Activated B cell treated with CpG ODN at 0.5 μM for 24 hours (primary cell): ENCODE results near the gene FAM20B. TPM values are rescaled to one million over a fixed set of nuclear protein-coding genes. Genes with fewer than 3 reads are reported as not detected.

Experiments
- ATAC-seq: fragments of 200-7000 bp; cut with Tn5 transposase; one replicate; pipeline ENCODE4 v1.10.0; 2021; ENCODE audit warnings: low read depth, mild to moderate bottlenecking, moderate library complexity
- CTCF ChIA-PET: fragments of 350-600 bp; sonication (Branson Sonifier 250); formaldehyde crosslinking; loops from one replicate; lab custom pipeline; 2021; ENCODE audit warnings: antibody characterized with exemption; lab: Charles Lee
- POLR2A ChIA-PET: fragments of 350-600 bp; sonication (Branson Sonifier 250); formaldehyde crosslinking; loops from one replicate; lab custom pipeline; 2021; ENCODE audit warnings: antibody characterized with exemption; lab: Charles Lee
- DNase-seq: peaks from one replicate; pipeline ENCODE4 v3.0.0; 2022
- H3K27ac Mint-ChIP-seq: one replicate; pipeline ENCODE4 v1.8.0; 2020; ENCODE audit warnings: mixed read lengths
- H3K27me3 Mint-ChIP-seq: one replicate; pipeline ENCODE4 v1.8.0; 2021; ENCODE audit warnings: mixed read lengths
- H3K36me3 Mint-ChIP-seq: one replicate; pipeline ENCODE4 v1.8.0; 2021; ENCODE audit warnings: low read depth, mixed read lengths
- H3K4me1 Mint-ChIP-seq: one replicate; pipeline ENCODE4 v1.8.0; 2021; ENCODE audit warnings: mixed read lengths
- H3K4me3 Mint-ChIP-seq: one replicate; pipeline ENCODE4 v1.8.0; 2020; ENCODE audit warnings: mild to moderate bottlenecking, mixed read lengths
- H3K9me3 Mint-ChIP-seq: one replicate; pipeline ENCODE4 v1.8.0; 2020; ENCODE audit warnings: mixed read lengths
- intact Hi-C: fragments of 100-400 bp; cut with micrococcal nuclease; formaldehyde crosslinking; loops from one replicate; pipeline ENCODE4 v1.15.1; 2024
- total RNA-seq: library from RNA; stranded (reverse); gene quantifications from 2 replicates; pipeline ENCODE4 v1.2.3, GENCODE V29; 2022
- TF ChIP-seq, protein P1 (sequence below): fragments of 200-600 bp; IDR thresholded peaks from one replicate; pipeline ENCODE4 v1.8.0; 2022; ENCODE audit warnings: antibody characterized with exemption, mild to moderate bottlenecking

FAM20B gene
- total RNA-seq, 1 donor from 2014 or later, result 27.5 TPM

GRCh38 chr1:179031284-179031683 is 5.6 kb downstream of the FAM20B start:
- Mint-ChIP-seq H3K4me1 (peaks cover 89% of the 10 kb centered on the region), H3K9me3 (peaks cover 2% of the 10 kb centered on the region), H3K27me3 (no peaks in the 10 kb centered on the region), H3K4me3 (peak overlapping the region; percentile 53), H3K27ac (peak overlapping the region; percentile 3), H3K36me3 (peaks cover 3% of the 10 kb centered on the region)
- TF ChIP-seq, protein P1, sequence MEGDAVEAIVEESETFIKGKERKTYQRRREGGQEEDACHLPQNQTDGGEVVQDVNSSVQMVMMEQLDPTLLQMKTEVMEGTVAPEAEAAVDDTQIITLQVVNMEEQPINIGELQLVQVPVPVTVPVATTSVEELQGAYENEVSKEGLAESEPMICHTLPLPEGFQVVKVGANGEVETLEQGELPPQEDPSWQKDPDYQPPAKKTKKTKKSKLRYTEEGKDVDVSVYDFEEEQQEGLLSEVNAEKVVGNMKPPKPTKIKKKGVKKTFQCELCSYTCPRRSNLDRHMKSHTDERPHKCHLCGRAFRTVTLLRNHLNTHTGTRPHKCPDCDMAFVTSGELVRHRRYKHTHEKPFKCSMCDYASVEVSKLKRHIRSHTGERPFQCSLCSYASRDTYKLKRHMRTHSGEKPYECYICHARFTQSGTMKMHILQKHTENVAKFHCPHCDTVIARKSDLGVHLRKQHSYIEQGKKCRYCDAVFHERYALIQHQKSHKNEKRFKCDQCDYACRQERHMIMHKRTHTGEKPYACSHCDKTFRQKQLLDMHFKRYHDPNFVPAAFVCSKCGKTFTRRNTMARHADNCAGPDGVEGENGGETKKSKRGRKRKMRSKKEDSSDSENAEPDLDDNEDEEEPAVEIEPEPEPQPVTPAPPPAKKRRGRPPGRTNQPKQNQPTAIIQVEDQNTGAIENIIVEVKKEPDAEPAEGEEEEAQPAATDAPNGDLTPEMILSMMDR, result no peak
- ChIA-PET POLR2A (no interaction called here), CTCF (interaction anchor here (0.5 kb wide), 1 partner anchor 166 kb away, joined by 4 read pairs; no protein-coding TSS in a partner anchor)
- DNase-seq (no peak), ATAC-seq (no peak)
- intact Hi-C loops, result no loop called here

DNA sequence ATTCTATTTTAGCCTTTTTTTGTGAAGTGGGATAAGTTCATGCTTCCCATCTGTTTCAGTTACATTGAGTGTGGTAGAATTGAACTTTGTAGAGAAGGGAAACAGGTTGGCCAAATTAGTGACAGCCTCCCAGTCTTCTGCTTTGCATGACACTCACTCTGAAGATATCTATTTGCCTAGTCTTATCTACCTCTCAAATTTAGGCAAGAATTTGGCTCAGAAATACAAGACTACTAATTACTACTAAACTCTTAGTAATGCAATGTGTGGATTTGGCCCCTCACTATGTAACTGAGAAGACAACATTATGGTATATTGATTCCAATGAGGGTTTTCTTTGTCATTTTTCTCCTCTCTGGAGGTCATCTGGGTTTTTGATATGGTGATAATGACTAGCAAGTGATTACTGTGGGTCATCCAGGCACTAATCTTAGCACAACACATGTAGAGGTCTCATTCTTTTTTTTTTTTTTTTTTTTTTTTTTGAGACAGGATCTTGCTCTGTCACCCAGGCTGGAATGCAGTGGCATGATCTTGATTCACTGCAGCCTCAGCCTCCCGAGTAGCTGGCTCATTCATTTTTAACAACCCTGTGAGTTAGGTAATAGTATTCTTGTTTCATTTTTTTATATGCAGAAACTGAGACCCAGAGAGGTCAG is 6.3 kb downstream of the FAM20B start:
- TF ChIP-seq, protein P1, result no peak
- Mint-ChIP-seq H3K9me3 (peaks cover 2% of the 10 kb centered on the region), H3K4me1 (peaks cover 92% of the 10 kb centered on the region), H3K36me3 (no peaks in the 10 kb centered on the region), H3K27ac (no peak overlapping the region), H3K27me3 (no peaks in the 10 kb centered on the region), H3K4me3 (peak overlapping the region; percentile 53)
- DNase-seq, result no peak
- ChIA-PET CTCF (interaction anchor here (0.5 kb wide), 1 partner anchor 165 kb away, joined by 4 read pairs; no protein-coding TSS in a partner anchor), POLR2A (interaction anchor here (0.7 kb wide), 1 partner anchor 778 kb away, joined by 8 read pairs; no protein-coding TSS in a partner anchor)
- intact Hi-C loops, result no loop called here
- ATAC-seq, result no peak

DNA sequence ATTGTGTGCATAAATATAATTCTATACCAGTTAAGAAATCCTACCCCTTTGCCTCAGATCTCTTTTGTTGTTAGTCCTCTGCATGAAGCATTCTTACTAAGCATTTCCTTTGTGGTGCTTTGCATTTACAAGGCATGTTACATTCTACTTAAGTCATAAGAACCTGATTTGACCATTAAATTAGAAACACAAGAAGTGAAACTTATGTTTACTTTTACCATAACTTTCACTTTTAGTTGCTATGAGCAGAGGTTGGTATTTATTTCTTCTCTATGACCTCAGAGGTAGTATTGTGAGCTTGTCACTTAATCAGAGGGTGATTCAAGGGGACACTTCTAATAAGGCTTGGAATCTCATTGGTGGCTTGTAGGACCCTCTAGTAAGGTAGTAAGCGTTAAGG is 9.0 kb downstream of the FAM20B start:
- peak overlapping the region; percentile 63 for H3K4me3 Mint-ChIP-seq
- H3K9me3 Mint-ChIP-seq, result no peaks in the 10 kb centered on the region
- H3K27ac Mint-ChIP-seq, result peak overlapping the region; percentile 87
- POLR2A ChIA-PET, result interaction anchor here (1.0 to 1.4 kb wide), 2 partner anchors 8 to 47 kb away, joined by 3 to 4 read pairs; partner anchors contain the start of gene TOR3A
- CTCF ChIA-PET, result no interaction called here
- H3K27me3 Mint-ChIP-seq, result no peaks in the 10 kb centered on the region
- no peak for DNase-seq
- TF ChIP-seq, protein P1, result no peak
- H3K4me1 Mint-ChIP-seq, result peaks cover 89% of the 10 kb centered on the region
- peak; percentile 80 for ATAC-seq
- intact Hi-C loops, result loop anchor here (1.0 to 2.0 kb wide), 3 partner anchors 8 to 94 kb away; no protein-coding TSS in a partner anchor
- no peaks in the 10 kb centered on the region for H3K36me3 Mint-ChIP-seq

GRCh38 chr1:179036844-179037465 is 11.3 kb downstream of the FAM20B start:
- ChIA-PET CTCF (no interaction called here), POLR2A (interaction anchor here (1.4 kb wide), 1 partner anchor 9 kb away, joined by 6 read pairs; no protein-coding TSS in a partner anchor)
- peak overlapping the region; percentile 4 for H3K27ac Mint-ChIP-seq
- intact Hi-C loops, result no loop called here
- no peaks in the 10 kb centered on the region for H3K27me3 Mint-ChIP-seq
- DNase-seq (no peak), ATAC-seq (no peak)
- TF ChIP-seq, protein P1, result no peak
- no peak overlapping the region for H3K4me3 Mint-ChIP-seq
- no peaks in the 10 kb centered on the region for H3K36me3 Mint-ChIP-seq
- no peaks in the 10 kb centered on the region for H3K9me3 Mint-ChIP-seq
- peaks cover 67% of the 10 kb centered on the region for H3K4me1 Mint-ChIP-seq
